GM18868 (cell line): ENCODE data around the gene CCL3.
"Not testable (repeated sequence)": the region's sequence is repeated elsewhere in the genome, so short reads cannot be mapped to it uniquely, and the experiment has no call there.

Experiments used
- ATAC-seq: cut with Tn5 transposase; IDR thresholded peaks from one replicate; pipeline ENCODE4 v1.9.1; 2021; ENCODE audit warnings: mild to moderate bottlenecking, moderate library complexity; ENCODE audit not compliant: unreplicated experiment

CCL3 gene

DNA sequence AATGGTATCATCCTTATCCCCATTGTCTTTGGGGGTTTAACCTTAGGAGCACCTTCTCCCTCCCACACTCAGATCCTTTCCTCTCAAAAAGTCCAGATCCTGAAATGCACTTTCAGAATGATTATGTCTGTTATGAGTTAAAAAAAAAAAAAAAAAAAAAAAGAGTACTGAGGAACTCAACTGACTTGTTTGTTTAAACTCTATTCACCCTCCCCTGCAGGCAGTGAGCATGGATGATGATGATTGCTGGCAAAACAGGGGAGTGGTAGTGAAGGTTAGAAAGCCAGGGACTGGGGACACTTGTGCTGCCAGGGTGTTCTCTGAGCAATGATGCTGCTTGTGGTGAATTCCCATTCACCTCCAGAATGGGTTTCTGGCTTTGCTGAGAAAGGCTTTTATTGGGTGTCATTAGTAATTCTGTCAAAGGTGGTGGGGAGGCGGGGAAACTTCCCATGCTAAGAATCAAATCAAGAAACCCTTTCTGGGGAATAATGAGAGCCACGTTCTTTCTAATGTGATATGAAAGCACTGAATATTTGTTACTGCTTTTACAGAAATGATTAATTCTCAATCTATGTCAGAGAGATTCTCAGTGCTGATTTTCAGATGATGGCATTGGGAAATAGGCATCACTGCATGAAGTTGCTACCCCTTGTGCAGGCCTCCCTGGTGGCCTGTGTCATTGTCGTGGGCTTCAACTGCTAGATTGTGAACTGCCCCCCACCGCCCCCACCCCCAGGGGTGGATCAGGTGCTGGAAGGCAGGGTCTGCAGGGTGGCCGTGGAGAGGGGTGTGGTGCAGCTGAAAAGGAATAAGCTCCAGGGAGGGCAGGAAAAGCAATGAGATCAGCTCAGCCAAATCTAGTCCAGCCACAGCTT, 27.8 kb upstream of the CCL3 start:
- no peak for ATAC-seq

DNA sequence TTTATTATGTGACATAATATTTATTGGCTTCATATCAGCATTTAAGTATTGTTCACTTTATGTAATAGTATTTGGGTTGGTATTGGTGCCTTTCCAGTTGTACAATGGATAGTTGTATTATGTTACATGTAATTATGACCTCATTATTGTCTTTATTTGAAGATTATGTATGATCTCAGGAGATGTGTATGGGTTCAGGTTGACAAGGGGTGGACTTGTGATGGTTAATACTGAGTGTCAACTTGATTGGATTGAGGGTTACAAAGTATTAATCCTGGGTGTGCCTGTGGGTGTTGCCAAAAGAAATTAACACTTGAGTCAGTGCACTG, 25.7 kb upstream of the CCL3 start:
- not testable (repeated sequence) for ATAC-seq

DNA sequence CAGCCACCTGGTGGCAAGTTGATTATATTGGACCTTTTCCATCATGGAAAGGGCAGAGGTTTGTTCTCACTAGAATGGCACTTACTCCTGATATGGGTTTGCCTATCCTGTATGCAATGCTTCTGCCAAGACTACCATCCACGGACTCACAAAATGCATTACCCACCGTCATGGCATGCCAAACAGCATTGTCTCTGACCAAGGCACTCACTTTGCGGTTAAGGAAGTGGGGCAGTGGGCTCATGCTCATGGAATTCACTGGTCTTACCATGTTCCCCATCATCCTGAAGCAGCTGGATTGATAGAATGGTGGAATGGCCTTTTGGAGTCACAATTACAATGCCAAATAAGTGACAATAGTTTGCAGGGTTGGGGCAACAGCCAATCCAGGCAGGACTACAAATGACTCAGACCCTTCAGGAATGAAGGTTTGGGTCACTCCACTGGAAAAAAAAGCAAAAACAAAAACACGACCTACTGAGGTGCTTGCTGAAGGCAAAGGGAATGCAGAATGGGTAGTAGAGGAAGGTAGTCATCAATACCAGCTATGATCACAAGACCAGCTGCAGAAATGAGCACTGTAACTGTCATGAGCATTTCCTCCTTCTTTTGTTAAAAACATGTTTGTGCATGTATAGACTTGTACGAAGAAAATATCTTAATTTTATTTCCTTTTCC, 25.2 kb upstream of the CCL3 start:
- ATAC-seq, result not testable (repeated sequence)

DNA sequence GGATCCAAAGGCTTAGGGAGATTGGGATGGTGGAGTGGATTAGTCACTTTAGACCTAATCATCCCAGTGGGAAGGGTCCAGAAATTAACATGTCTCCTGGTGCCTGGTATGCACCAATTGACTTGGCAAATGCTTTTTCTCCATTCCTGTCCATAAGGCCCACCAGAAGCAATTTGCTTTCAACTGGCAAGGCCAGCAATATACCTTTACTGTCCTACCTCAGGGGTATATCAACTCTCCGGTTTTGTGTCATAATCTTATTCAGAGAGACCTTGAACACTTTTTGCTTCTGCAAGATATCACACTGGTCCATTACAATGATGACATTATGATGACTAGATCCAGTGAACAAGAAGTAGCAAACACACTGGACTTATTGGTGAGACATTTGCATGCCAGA, 23.2 kb upstream of the CCL3 start:
- ATAC-seq, result not testable (repeated sequence)

DNA sequence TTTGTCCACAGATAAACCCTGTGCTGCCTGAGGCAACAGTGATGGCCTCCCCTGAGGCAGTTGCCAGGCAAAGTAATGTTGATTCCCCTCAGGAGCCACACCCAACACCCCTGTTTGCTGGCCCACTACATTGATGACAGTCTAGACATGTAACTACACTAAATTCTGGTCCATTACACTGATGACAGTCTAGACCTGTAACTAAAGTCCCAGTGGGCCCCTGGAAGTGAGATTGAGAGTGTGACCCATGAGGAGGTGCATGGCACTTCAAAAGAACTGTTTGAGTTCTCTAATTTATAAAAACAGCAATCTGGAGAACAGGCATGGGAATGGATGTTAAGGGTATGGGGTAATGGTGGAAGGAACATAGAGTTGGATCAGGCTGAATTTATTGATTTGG, 22.6 kb upstream of the CCL3 start:
- no peak for ATAC-seq

DNA sequence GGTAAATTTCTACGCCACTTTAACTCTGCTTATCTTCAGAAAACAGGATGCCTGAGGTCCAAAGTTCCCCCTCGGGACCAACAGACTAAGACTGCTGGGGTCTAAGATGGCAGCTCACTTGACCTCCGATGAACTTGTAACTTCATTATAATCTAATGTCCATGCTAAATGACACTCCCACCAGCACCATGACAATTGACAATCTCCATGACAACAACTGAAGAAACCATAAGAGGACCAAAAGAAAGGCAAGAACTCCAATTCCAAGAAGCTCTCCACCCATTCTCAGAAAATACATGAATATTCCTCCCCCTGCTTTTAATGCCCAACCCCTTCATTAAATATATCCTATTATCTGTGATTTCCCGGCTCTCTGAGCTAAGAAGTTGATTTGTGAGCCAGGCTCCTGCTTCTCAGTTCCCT, 21.1 kb upstream of the CCL3 start:
- ATAC-seq, result no peak

DNA sequence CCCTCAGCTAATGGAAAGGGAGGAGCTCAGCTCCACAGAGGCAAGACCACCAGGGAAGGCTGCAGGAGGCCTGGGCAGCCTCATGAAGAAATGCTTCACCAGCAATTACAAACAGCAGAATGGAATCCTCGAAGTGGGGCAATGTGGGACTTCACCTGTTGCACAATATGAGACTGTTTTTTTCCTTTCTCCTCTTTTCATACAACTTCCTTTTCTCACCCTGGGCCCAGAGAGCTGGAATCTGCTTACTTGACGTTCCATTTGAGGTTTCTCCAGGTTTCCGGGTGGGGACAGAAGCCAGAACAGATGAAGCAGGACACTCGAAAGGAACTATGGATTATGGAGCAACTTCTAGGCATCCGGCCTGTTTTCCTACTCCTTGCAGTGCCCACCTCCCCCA, 18.3 kb upstream of the CCL3 start:
- not testable (repeated sequence) for ATAC-seq

DNA sequence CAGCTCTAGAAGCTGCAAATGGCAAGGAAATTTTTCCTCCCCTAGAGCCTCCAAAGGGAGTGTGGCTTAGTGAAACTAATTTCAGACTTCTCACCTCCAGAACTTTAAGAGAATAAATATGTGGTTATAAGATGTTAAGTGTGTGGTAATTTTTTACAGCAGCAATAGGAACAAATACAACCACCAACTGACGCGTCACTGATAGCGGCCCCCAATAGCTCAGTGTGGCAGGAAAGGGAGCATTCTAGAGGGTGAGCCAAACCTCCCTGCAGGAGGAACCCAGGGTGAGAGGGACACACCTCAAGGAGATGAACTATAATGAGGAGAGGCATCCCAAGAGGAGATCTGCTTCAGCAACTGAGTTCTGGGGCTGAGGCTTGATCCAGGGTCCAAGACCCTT, 17.7 kb upstream of the CCL3 start:
- no peak for ATAC-seq

DNA sequence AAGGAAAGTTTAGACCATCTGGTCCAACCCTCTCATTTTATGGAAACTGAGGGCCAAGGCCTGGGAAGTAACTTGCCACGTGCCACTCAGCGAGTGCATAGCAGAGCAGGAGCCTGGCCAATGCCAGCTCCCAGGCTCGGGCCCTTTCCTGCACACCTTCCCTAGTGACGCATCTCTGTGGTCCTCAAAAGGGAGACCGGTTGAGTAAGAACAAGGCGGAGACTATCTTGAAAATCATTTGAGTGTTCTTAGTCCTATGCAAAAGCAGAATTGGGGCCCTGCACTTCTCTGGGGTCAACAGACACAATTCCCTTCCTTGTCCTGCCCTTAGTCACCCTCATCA, 16.5 kb upstream of the CCL3 start:
- no peak for ATAC-seq

DNA sequence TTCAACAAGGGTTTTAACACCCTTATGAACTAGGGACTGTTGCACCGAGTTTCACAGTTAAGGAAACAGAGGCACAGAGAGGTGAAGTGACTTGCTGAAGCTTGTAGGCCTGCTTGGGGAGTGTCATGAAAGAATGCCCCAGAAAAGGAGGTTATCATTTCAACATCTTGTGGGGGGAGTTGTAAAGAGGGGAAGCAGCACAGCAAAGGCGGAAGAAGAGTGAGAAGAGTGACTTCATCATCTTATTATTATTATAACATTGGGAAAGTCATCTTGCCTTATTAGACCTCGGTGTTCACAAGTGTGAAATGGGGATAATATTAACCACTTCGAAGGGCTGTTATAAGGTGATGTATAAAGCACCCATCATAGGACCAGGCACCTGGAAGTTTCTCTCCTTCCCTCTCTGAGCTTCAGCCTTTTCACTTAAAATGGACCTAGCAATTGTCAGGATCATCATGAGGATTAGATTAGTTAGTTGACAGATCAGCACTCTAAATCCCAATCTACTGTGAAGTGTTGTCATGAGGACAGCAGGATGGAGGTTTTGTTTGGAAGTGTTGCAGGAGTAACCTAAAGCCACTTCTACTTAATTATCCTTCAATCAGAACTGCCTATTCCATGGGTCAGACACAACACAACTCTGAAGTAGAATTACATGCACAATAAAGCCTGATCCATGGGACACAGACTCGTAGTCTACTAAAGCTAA, 16.0 kb upstream of the CCL3 start:
- ATAC-seq, result no peak

DNA sequence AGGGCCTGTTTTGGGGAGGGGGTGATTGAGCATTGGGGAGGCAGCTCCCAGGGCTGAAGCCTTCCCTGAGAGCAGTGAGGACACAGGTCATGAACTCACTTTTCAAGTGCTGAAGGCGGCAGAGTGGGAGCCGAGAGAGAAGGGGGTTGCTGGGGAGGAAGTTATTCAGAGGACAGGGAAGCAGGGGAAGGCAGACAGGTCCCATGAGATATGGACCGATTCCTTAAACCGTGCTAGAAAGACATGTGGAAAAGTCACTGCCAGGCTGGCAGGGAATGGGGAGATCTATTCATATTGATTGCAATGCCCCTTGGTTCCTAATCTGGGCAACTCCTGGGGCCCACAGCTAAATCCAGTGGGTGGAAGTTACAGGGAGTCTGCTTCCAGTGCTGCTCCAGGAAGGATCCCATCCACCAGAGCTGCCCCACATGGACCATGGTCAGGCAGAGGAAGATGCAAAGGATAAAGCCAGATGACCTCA, 14.8 kb upstream of the CCL3 start:
- no peak for ATAC-seq

DNA sequence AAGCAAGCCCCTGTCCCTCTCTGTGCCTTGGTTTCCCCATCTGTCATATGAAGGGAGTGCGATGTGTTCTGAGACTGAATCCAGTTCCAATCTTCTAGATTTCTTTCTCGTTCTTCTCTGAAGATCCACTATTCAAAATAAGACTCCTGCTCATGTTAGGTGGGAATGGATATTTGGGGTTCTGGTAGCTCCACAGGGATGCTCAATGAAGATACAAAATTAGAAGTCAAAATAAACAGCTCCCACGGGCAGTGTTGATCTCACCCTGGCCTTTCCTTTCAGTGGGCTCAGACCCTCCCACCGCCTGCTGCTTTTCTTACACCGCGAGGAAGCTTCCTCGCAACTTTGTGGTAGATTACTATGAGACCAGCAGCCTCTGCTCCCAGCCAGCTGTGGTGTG, 14.3 kb upstream of the CCL3 start:
- ATAC-seq, result not testable (repeated sequence)

DNA sequence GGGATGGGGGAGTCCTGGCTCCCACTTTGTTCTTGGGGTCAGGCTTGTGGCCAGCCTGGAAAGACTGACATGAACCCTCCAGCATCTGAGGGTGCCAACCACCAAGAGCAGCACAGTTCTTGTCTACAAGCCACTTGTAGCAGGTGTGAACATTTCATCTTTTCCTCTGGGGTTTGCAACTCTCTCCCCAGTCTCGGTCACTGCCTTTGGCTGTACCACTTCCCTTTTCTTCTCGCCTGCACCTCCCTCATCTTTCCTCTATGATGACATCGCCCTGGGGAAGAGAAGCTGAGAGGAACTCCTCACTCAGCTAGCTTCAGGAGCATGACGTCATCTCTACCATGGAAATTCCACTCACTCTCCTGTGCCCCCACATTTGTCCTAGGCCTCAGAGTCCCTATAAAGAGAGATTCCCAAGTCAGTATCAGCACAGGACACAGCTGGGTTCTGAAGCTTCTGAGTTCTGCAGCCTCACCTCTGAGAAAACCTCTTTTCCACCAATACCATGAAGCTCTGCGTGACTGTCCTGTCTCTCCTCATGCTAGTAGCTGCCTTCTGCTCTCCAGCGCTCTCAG, 13.5 kb upstream of the CCL3 start, which contains the start of gene CCL4:
Gene CCL4, plus strand, starts transcription at position 427 of the 575 bp plus-strand sequence. Its CDS starts 79 bp downstream, at position 506.
- ATAC-seq, result peak; percentile 74

DNA sequence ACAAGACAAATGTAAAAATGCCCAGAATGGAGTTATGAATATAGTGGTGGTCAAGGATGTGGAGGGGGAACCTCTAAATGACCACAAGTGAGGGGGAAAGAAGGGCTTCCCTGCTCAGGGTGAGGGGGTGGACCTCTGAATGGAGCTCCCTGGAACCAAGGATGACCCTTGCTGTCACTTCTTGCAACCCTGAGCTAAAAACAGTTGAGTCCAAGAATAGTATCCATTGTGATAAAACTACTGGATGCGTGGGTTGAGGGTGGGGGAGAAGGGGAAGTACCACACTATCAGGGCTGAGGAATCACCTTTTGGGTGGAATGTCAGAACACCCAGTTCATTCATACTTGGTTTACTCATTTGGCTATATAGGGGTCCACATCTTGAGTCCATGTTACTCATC, 9.1 kb upstream of the CCL3 start:
- ATAC-seq, result not testable (repeated sequence)

DNA sequence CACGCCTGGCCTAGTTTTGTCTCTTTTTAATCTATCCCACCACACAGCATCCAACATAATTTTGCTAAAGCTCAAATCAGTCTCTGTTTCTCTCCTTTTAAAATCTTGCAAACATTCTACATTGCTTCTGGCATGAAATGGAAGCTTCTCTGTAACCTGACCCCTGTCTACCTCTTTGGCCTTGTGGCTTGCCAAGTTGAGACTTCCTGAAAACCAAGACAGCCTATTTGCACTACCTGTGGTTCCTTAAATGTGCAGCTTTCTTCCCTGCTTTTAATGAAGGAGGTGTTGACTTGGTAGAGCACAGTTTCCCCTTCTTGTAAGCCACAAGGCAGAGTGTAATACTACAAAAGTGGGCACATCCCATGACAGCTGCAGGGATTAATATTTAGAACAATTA, 6.0 kb upstream of the CCL3 start:
- ATAC-seq, result no peak

DNA sequence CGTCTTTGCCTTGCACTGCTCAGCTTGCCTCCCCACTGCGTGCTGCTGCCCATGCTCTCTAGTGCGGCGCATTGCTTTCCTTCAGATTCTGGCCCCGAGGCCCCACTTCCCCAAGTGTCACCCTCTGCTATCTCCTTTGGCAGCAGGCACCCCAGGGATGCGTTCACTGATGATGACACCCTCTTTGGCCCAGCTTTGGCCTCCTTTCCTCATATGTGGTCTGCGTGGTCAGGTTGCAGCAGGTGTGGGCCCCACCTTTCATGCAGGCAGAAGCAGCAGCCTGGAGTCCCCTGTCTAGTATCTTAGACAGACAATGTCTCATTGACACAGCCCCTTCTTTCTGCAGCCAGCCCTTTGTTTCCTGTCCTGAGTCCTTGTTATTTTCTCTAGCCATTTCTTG, 4.8 kb upstream of the CCL3 start:
- ATAC-seq, result no peak

DNA sequence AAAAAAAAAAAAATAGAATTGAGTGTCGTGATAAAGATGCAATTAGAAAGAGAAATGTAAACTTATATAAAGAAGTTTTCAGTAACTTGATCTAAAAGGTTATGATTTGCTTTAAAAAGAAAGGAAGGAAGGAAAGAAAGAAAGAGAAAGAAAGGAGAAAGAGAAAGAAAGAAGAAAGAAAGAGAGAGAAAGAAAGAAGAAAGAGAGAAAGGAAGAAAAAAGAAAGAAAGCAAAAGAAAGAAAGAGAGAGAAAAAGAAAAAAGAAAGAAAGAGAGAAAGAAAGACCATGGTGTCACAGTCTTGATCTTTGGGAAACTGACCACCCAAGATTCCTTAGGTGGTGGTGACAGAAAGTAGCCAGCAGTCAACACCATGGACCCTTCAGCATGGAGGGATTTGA, 4.3 kb upstream of the CCL3 start:
- ATAC-seq, result no peak

DNA sequence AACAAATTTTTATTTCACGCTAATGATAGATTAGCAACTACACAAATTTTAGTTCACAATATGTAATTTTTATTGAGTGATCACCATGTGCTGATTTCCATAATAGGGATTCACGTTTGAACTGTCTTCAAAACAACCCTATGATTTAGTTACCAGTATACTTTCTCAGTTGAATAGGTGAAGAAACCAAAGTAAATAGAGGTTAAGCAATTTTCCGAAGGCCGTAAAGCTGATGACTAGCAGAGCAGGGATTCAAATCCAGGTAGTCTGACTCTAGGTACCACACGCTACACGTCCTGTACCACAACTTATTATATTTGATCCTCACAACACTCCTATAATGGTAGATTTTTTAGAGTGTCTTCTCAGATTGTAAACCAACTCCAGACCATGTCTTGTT, 2.8 kb upstream of the CCL3 start:
- ATAC-seq, result not testable (repeated sequence)

DNA sequence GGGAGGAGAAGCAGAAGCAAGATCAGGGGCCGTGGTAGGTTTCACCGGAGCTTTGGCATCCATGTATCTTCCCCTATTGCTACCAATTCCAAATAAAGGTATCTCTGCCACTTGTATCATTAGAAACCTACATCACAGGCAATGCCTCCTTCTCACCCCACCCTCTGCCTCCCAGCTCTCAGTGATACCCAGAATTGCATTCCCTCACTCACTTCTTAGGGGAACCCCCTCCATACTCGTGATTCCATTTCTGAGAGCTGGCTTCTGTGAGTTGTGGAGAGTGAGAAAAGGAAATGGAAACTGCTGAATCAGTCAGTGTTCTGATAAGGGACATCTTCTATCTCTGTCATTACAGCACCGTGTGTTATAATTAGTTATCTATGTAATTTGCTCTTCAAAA, 2.3 kb upstream of the CCL3 start:
- no peak for ATAC-seq

DNA sequence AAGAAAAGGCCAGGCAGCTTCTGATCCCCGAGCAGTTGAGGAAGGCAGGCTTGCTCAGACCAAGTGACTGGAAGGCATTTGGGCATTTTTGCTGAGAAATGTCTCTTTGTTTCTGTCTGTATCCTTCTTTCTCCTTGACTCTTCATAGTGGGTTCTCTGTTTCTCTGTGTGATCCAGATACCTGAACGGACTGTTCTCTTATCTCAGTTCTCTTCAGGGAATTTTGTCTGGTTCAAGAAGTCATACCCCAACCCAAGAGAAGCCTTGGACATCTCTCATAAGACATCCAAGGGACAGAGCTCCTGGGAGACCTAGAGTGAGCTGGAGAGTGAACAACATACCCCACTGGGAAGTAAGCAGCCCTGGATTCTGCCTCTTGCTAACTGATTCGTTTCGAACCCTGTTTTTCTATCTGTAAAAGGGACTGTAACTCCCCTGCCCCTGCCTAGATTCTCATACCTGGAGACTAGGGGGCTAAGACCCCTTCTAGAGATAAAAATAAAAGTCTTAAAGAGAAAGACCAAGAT, 541 bp downstream of the CCL3 start:
- ATAC-seq, result no peak

DNA sequence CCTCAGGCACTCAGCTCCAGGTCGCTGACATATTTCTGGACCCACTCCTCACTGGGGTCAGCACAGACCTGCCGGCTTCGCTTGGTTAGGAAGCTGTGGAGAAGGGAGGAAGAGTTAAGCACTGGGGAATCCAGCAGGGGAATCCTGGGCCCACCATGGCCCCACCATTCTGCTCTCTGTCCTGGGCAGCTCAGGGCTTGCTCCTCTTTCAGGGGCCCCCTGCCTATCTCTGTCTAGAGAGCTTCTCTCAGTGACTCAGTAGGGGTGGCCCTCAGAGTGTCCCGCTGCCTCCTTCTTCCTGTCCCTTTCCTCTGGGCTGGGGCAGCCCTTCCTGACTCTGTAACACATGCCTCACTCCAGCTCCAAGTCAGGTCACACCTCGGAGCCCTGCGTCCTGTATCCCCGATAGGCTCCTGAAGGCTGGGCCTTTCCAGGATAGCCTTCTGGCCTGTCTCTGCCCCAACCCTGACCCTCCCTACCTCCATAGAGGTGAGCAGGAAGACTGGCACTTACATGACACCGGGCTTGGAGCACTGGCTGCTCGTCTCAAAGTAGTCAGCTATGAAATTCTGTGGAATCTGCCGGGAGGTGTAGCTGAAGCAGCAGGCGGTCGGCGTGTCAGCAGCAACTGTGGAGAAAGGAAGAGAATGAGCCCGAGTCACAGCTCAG, 1.1 kb downstream of the CCL3 start:
- ATAC-seq, result no peak
